ENCODE results near the gene RAB17. TPM values are rescaled to one million over a fixed set of nuclear protein-coding genes. Genes with fewer than 3 reads are reported as not detected.

RAB17 gene
- total and polyA plus RNA-seq, 4 donors = 19.3 to 73.3 (median 46.4) TPM

DNA sequence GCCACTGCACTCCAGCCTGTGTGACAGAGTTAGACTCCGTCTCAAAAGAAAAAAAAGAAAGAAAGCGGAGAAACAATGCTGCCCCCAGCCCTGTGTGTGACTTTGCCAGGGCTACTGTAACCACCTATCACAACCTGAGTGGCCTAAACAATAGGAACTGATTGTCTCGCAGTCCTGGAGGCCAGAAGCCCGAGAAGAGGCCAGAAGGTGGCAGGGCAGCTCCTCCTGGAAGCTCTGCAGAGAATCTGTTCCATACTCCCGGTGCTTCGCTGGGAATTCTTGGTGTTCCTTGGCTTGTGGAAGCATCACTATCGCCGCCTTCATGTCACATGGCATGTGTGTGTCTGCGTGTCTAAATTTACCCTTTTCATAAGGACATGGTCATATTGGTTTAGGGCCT lies 14.4 kb upstream of the RAB17 start:
- Histone ChIP-seq H3K4me1 (ENCODE audit: control insufficient read depth in 5 of 5, insufficient read depth in 5 of 5, low read length in 5 of 5) (peaks cover 3 to 11% (median 5%) of the 10 kb centered on the region in 5 donors), H3K27ac (ENCODE audit: low read depth in 1 of 2, low read length in 1 of 2) (no peak overlapping the region), H3K27me3 (ENCODE audit: control insufficient read depth in 3 of 3, insufficient read depth in 3 of 3, low read length in 2 of 3) (no peaks in the 10 kb centered on the region), H3K4me3 (no peak overlapping the region), H3K36me3 (ENCODE audit: control insufficient read depth in 4 of 4, insufficient read depth in 4 of 4, low read length in 4 of 4) (no peaks in the 10 kb centered on the region), H3K9ac (ENCODE audit: insufficient read depth in 1 of 2, low read length in 2 of 2) (no peak overlapping the region), H3K9me3 (ENCODE audit: control insufficient read depth in 4 of 4, insufficient read depth in 3 of 4, low read length in 3 of 4) (peaks cover 0 to 2% (median 0%) of the 10 kb centered on the region in 4 donors)
- WGBS, 2 donors = 86 to 89% methylated on average over 9 of the region's 9 CpGs
- DNase-seq (no peak), ATAC-seq (ENCODE audit: insufficient read depth, low FRiP score) (no peak)
- TF ChIP-seq CTCF (IDR thresholded peaks at IDR 0.05; ENCODE audit: control extremely low read depth, extremely low read depth) = no peak

GRCh38 chr2:237604391-237604790 lies 13.9 kb upstream of the RAB17 start:
- peaks cover 0 to 2% (median 0%) of the 10 kb centered on the region in 4 donors for H3K9me3 ChIP-seq (ENCODE audit: control insufficient read depth in 4 of 4, insufficient read depth in 3 of 4, low read length in 3 of 4)
- peak overlapping the region in 1 of 2 donors; percentile 64 for H3K27ac ChIP-seq (ENCODE audit: low read depth in 1 of 2, low read length in 1 of 2)
- no peaks in the 10 kb centered on the region for H3K36me3 ChIP-seq (ENCODE audit: control insufficient read depth in 4 of 4, insufficient read depth in 4 of 4, low read length in 4 of 4)
- no peaks in the 10 kb centered on the region for H3K27me3 ChIP-seq (ENCODE audit: control insufficient read depth in 3 of 3, insufficient read depth in 3 of 3, low read length in 2 of 3)
- peaks cover 3 to 14% (median 5%) of the 10 kb centered on the region in 5 donors for H3K4me1 ChIP-seq (ENCODE audit: control insufficient read depth in 5 of 5, insufficient read depth in 5 of 5, low read length in 5 of 5)
- 94 to 95% methylated on average over 11 of the region's 11 CpGs for WGBS, 2 donors
- no peak overlapping the region for H3K9ac ChIP-seq (ENCODE audit: insufficient read depth in 1 of 2, low read length in 2 of 2)
- ATAC-seq (ENCODE audit: insufficient read depth, low FRiP score) (no peak), DNase-seq (no peak)
- no peak for TF ChIP-seq CTCF (IDR thresholded peaks at IDR 0.05; ENCODE audit: control extremely low read depth, extremely low read depth)
- H3K4me3 ChIP-seq = no peak overlapping the region

DNA sequence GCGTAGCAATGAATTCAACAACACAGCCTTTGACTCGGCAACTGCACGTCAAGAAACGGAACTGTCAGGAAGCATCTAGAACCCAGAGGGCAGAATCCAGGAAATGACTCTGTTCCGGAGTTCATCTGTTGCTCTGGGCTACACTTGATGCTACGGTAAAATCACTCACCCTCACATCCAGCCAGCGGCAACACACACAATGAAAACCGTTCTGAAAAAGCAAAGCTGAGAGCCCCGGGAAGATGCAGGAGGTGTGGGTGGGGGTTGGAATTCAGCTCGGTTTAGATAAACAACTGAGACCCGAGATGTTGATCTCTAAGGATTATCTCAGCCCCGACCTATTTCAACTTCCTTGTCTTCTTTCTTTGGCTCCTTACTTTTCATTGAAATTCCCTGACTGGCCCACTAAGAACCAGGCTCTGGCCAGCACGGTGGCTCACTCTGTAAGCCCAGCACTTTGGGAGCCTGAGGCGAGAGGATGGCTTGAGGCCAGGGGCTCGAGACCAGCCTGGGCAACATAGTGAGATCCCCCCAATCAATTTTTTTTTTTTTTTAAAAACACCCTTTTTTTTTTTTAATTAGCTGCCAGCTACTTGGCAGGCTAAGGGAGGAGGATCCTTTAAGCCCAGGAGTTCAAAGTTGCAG lies 13.3 kb upstream of the RAB17 start:
- peaks cover 3 to 14% (median 5%) of the 10 kb centered on the region in 5 donors for H3K4me1 ChIP-seq (ENCODE audit: control insufficient read depth in 5 of 5, insufficient read depth in 5 of 5, low read length in 5 of 5)
- no peak for TF ChIP-seq CTCF (IDR thresholded peaks at IDR 0.05; ENCODE audit: control extremely low read depth, extremely low read depth)
- peaks cover 0 to 2% (median 0%) of the 10 kb centered on the region in 4 donors for H3K9me3 ChIP-seq (ENCODE audit: control insufficient read depth in 4 of 4, insufficient read depth in 3 of 4, low read length in 3 of 4)
- ATAC-seq (ENCODE audit: insufficient read depth, low FRiP score) (peak; percentile 72), DNase-seq (peak; percentile 67 to 81 (median 70))
- H3K27ac ChIP-seq (ENCODE audit: low read depth in 1 of 2, low read length in 1 of 2) = peak overlapping the region in 1 of 2 donors; percentile 67
- H3K9ac ChIP-seq (ENCODE audit: insufficient read depth in 1 of 2, low read length in 2 of 2) = peak overlapping the region in 1 of 2 donors; percentile 51
- H3K27me3 ChIP-seq (ENCODE audit: control insufficient read depth in 3 of 3, insufficient read depth in 3 of 3, low read length in 2 of 3) = no peaks in the 10 kb centered on the region
- WGBS, 2 donors = 15 to 28% methylated on average over 15 of the region's 15 CpGs
- no peaks in the 10 kb centered on the region for H3K36me3 ChIP-seq (ENCODE audit: control insufficient read depth in 4 of 4, insufficient read depth in 4 of 4, low read length in 4 of 4)
- H3K4me3 ChIP-seq = no peak overlapping the region

Measured in lung (tissue), 12 donors.